Measurements from ENCODE around the gene ADAMTS16. TPM values are rescaled to one million over a fixed set of nuclear protein-coding genes. Genes with fewer than 3 reads are reported as not detected.

ADAMTS16 gene
- total and polyA plus RNA-seq, 2 experiments from 2014 or later: 2.8 to 15.4 TPM

- H2AFZ ChIP-seq: no peak overlapping the region
- no peaks in the 10 kb centered on the region for H4K20me1 ChIP-seq (replicated peaks; ENCODE audit: insufficient read depth)
- H3K4me1 Mint-ChIP-seq: peaks cover 2% of the 10 kb centered on the region; the same call in 2 of the 3 replicates
- no peak overlapping the region for H3K27ac ChIP-seq (ENCODE audit: low read depth)
- H3K27ac Mint-ChIP-seq: no peak overlapping the region
- H3K4me1 ChIP-seq (ENCODE audit: insufficient read depth): peaks cover 4% of the 10 kb centered on the region; the same call in 1 of the 2 replicates
- ATAC-seq (no peak), DNase-seq (ENCODE audit: low spot score) (no peak)
- no peaks in the 10 kb centered on the region for H3K79me2 ChIP-seq (replicated peaks; ENCODE audit: insufficient read depth)
- H3K9me3 Mint-ChIP-seq: peaks cover 8% of the 10 kb centered on the region; the same call in 2 of the 3 replicates
- no peak overlapping the region for H3K4me3 ChIP-seq
- no peak overlapping the region for H3K4me2 ChIP-seq
- no peaks in the 10 kb centered on the region for H3K36me3 Mint-ChIP-seq (ENCODE audit: low read depth)
- no peak for TF ChIP-seq STAT1 (IDR thresholded peaks at IDR 0.05; ENCODE audit: unreplicated experiment)
- no peak for TF ChIP-seq ZNF114 (CRISPR knock-in tag; IDR thresholded peaks at IDR 0.05)
- no peak for TF ChIP-seq EZH2 (IDR thresholded peaks at IDR 0.05; ENCODE audit: low read depth, unreplicated experiment)
- no peak for TF ChIP-seq EZH2phosphoT487 (IDR thresholded peaks at IDR 0.05; ENCODE audit: unreplicated experiment)
- no peak for TF ChIP-seq ZNF331 (CRISPR knock-in tag; IDR thresholded peaks at IDR 0.05; ENCODE audit: low read depth)
- no peak for TF ChIP-seq NANOG (IDR thresholded peaks at IDR 0.05; ENCODE audit: borderline replicate concordance)
- no peak for TF ChIP-seq JUNB (IDR thresholded peaks at IDR 0.05; ENCODE audit: unreplicated experiment)
- TF ChIP-seq POLR2AphosphoS5 (IDR thresholded peaks at IDR 0.05; ENCODE audit: low read depth): no peak
- TF ChIP-seq REST (IDR thresholded peaks at IDR 0.05; ENCODE audit: unreplicated experiment): no peak
- TF ChIP-seq ETS1 (IDR thresholded peaks at IDR 0.05): no peak
- no peak for TF ChIP-seq CTCF (conservative IDR thresholded peaks at IDR 0.05; ENCODE audit: low read depth in 2 of 2)
- TF ChIP-seq ZNF462 (CRISPR knock-in tag; IDR thresholded peaks at IDR 0.05): no peak
- no peak for TF ChIP-seq CREB1 (CRISPR knock-in tag; IDR thresholded peaks at IDR 0.05; ENCODE audit: low read depth)
- H3F3A ChIP-seq (replicated peaks; ENCODE audit: low read depth): no peaks in the 10 kb centered on the region
- H3K4me3 Mint-ChIP-seq: no peak overlapping the region
- H3K36me3 ChIP-seq (ENCODE audit: insufficient read depth): no peaks in the 10 kb centered on the region
- no peaks in the 10 kb centered on the region for H3K27me3 Mint-ChIP-seq (ENCODE audit: insufficient read depth, low read depth, poor library complexity)
- H3K27me3 ChIP-seq (ENCODE audit: insufficient read depth): no peaks in the 10 kb centered on the region
- peaks cover 24% of the 10 kb centered on the region for H3K9me2 ChIP-seq (ENCODE audit: insufficient read depth)
Measured at GRCh38 chr5:5103245-5103644, 36.9 kb upstream of the ADAMTS16 start.
